ENCODE results near the gene RXFP4.

- TF ChIP-seq CTCF (conservative IDR thresholded peaks at IDR 0.05) (no peak), ZFX (IDR thresholded peaks at IDR 0.05) (no peak)
These were observed 31.5 kb upstream of the RXFP4 start for GRCh38 chr1:155909894-155910293.
